Caco-2 (cell line): Measurements from ENCODE around the gene GNS. TPM values are rescaled to one million over a fixed set of nuclear protein-coding genes. Genes with fewer than 3 reads are reported as not detected.

Experiments used
- Bru-seq: library from RNA; stranded (reverse); fragments of 400-500 nt; gene quantifications from one replicate; lab custom pipeline; 2021; lab: Mats Ljungman, UMichigan
- BruChase-seq, 2 experiments: library from RNA; stranded (reverse); fragments of 400-500 nt; gene quantifications; one replicate each; lab custom pipeline; 2021; lab: Mats Ljungman, UMichigan
- BruUV-seq: library from RNA; stranded (reverse); fragments of 400-500 nt; replicated peaks from 2 replicates; lab custom pipeline; 2021; lab: Mats Ljungman, UMichigan
- CTCF ChIA-PET: fragments of 300-600 bp; sonication (Branson Sonifier 250); formaldehyde crosslinking; loops from one replicate; lab custom pipeline; 2022; ENCODE audit warnings: antibody characterized with exemption; lab: Charles Lee
- POLR2A ChIA-PET: fragments of 300-600 bp; sonication (Branson Sonifier 250); formaldehyde crosslinking; loops from one replicate; lab custom pipeline; 2022; ENCODE audit warnings: antibody characterized with exemption; lab: Charles Lee
- DNase-seq, 2 experiments: peaks; one replicate each; pipeline versions ENCODE4 v3.0.0 to v3.0.0-alpha.2; 2020 to 2022
- H3K27me3 ChIP-seq: replicated peaks from 2 replicates; pipeline ENCODE4 v1.6.0; 2011; ENCODE audit warnings: low read length; ENCODE audit not compliant: control insufficient read depth, insufficient read depth
- H3K36me3 ChIP-seq: 2 replicates; pipeline ENCODE4 v1.5.1; 2011; ENCODE audit warnings: low read length; ENCODE audit not compliant: control insufficient read depth, insufficient read depth
- H3K4me1 ChIP-seq: fragments of 250-450 bp; sonication (Bioruptor Pico); 2 replicates; pipeline ENCODE4 v1.5.1; 2020; ENCODE audit warnings: mild to moderate bottlenecking
- H3K4me3 ChIP-seq: 2 replicates; pipeline ENCODE4 v1.5.1; 2011; ENCODE audit warnings: low read depth, mild to moderate bottlenecking, control low read depth, low read length
- H3K9me3 ChIP-seq: fragments of 250-450 bp; sonication (Bioruptor Pico); 2 replicates; pipeline ENCODE4 v1.5.1; 2020; ENCODE audit warnings: mild to moderate bottlenecking, moderate library complexity
- H3K27ac Mint-ChIP-seq: one replicate; pipeline ENCODE4 v1.8.0; 2022; ENCODE audit warnings: mixed read lengths; ENCODE audit not compliant: unreplicated experiment
- H3K27me3 Mint-ChIP-seq: one replicate; pipeline ENCODE4 v1.8.0; 2022; ENCODE audit warnings: mixed read lengths; ENCODE audit not compliant: insufficient read depth, unreplicated experiment
- H3K36me3 Mint-ChIP-seq: one replicate; pipeline ENCODE4 v1.8.0; 2022; ENCODE audit warnings: mild to moderate bottlenecking, mixed read lengths; ENCODE audit not compliant: insufficient read depth, unreplicated experiment
- H3K4me1 Mint-ChIP-seq: one replicate; pipeline ENCODE4 v1.8.0; 2022; ENCODE audit warnings: low read depth, mixed read lengths; ENCODE audit not compliant: unreplicated experiment
- H3K4me3 Mint-ChIP-seq: one replicate; pipeline ENCODE4 v1.8.0; 2022; ENCODE audit warnings: mild to moderate bottlenecking, moderate library complexity, mixed read lengths; ENCODE audit not compliant: unreplicated experiment
- H3K9me3 Mint-ChIP-seq: one replicate; pipeline ENCODE4 v1.8.0; 2022; ENCODE audit warnings: mixed read lengths; ENCODE audit not compliant: unreplicated experiment
- intact Hi-C: fragments of 100-400 bp; cut with micrococcal nuclease; formaldehyde crosslinking; loops from one replicate; pipeline ENCODE4 v1.10.0; 2022; ENCODE audit not compliant: unreplicated experiment
- long read RNA-seq: library from polyadenylated mRNA; stranded (forward); transcript quantifications from one replicate; pipeline ENCODE4 v2.0.0, GENCODE V29; 2022
- total RNA-seq: library from RNA; stranded (reverse); gene quantifications from 2 replicates; pipeline ENCODE4 v1.2.3, GENCODE V29; 2022
- TF ChIP-seq, protein P1 (sequence below), 2 experiments: fragments of 200-600 bp in 1 of 2; IDR thresholded peaks; 1 replicate in 1 of 2; 2 replicates in 1 of 2; pipeline versions ENCODE4 v1.5.1 to v1.8.0; 2011 to 2022; ENCODE audit warnings: antibody characterized with exemption in 1 of 2, control low read depth in 1 of 2, inconsistent platforms in 1 of 2, low read depth in 1 of 2, low read length in 1 of 2, mild to moderate bottlenecking in 1 of 2, moderate library complexity in 1 of 2; ENCODE audit not compliant: insufficient read depth in 1 of 2, severe bottlenecking in 1 of 2, unreplicated experiment in 1 of 2

Gene GNS
- total RNA-seq (62.9 and 75.1 TPM in 2 replicates), Bru-seq, nascent RNA (percentile 70 among the genes with signal in this experiment), BruChase-seq, experiment 1, labeled RNA remaining after a 2-hour chase (percentile 74 among the genes with signal in this experiment), BruChase-seq, experiment 2, labeled RNA remaining after a 6-hour chase (percentile 86 among the genes with signal in this experiment)
- long read RNA-seq, full-length matches to known transcripts: 73 of 88 reads
- long read RNA-seq, partial matches to known transcripts: 3 of 88 reads
- long read RNA-seq, other reads (novel, unspliced or antisense): 12 of 88 reads

GRCh38 chr12:64759035-64759894 is at the start of gene GNS:
TSS of gene GNS (minus strand) at chr12:64759406. CDS start at chr12:64759276, 130 bp downstream.
- H3K4me3 ChIP-seq: peak within 1 kb of the TSS; percentile 98
- H3K4me3 Mint-ChIP-seq: peak within 1 kb of the TSS; percentile 91
- no peaks in the 10 kb centered on the region for H3K27me3 Mint-ChIP-seq
- peaks cover 23% of the 10 kb centered on the region for H3K36me3 Mint-ChIP-seq
- H3K27me3 ChIP-seq: no peaks in the 10 kb centered on the region
- H3K4me1 Mint-ChIP-seq: no peaks in the 10 kb centered on the region
- H3K27ac Mint-ChIP-seq: peak within 1 kb of the TSS; percentile 81
- ChIA-PET CTCF (interaction anchor here (0.6 kb wide), 1 partner anchor 52 kb away, joined by 3 read pairs; no protein-coding TSS in a partner anchor), POLR2A (no interaction called here)
- intact Hi-C loops: no loop called here
- peaks cover 3% of the 10 kb centered on the region; the same call in 1 of the 2 replicates for H3K4me1 ChIP-seq
- TF ChIP-seq, protein P1, sequence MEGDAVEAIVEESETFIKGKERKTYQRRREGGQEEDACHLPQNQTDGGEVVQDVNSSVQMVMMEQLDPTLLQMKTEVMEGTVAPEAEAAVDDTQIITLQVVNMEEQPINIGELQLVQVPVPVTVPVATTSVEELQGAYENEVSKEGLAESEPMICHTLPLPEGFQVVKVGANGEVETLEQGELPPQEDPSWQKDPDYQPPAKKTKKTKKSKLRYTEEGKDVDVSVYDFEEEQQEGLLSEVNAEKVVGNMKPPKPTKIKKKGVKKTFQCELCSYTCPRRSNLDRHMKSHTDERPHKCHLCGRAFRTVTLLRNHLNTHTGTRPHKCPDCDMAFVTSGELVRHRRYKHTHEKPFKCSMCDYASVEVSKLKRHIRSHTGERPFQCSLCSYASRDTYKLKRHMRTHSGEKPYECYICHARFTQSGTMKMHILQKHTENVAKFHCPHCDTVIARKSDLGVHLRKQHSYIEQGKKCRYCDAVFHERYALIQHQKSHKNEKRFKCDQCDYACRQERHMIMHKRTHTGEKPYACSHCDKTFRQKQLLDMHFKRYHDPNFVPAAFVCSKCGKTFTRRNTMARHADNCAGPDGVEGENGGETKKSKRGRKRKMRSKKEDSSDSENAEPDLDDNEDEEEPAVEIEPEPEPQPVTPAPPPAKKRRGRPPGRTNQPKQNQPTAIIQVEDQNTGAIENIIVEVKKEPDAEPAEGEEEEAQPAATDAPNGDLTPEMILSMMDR (IDR thresholded peaks at IDR 0.05; ENCODE audit: insufficient read depth in 1 of 2, low read depth in 1 of 2, low read length in 1 of 2, severe bottlenecking in 1 of 2, unreplicated experiment in 1 of 2): no peak
- DNase-seq: peak; percentile 92 to 96
- no peaks in the 10 kb centered on the region for H3K9me3 Mint-ChIP-seq
- H3K36me3 ChIP-seq: no peaks in the 10 kb centered on the region
- BruUV-seq: no TSS peak
- H3K9me3 ChIP-seq: no peaks in the 10 kb centered on the region

GRCh38 chr12:64808110-64808509 is 48.9 kb upstream of the GNS start:
- H3K4me3 ChIP-seq: no peak overlapping the region
- Mint-ChIP-seq H3K9me3 (no peaks in the 10 kb centered on the region), H3K27ac (no peak overlapping the region), H3K27me3 (no peaks in the 10 kb centered on the region), H3K36me3 (no peaks in the 10 kb centered on the region), H3K4me3 (no peak overlapping the region), H3K4me1 (peaks cover 19% of the 10 kb centered on the region)
- intact Hi-C loops: no loop called here
- no peaks in the 10 kb centered on the region for H3K36me3 ChIP-seq
- no peak for DNase-seq
- ChIA-PET POLR2A (no interaction called here), CTCF (no interaction called here)
- H3K9me3 ChIP-seq: no peaks in the 10 kb centered on the region
- peaks cover 23% of the 10 kb centered on the region for H3K4me1 ChIP-seq
- TF ChIP-seq, protein P1 (IDR thresholded peaks at IDR 0.05; ENCODE audit: insufficient read depth in 1 of 2, low read depth in 1 of 2, low read length in 1 of 2, severe bottlenecking in 1 of 2, unreplicated experiment in 1 of 2): no peak
- no peaks in the 10 kb centered on the region for H3K27me3 ChIP-seq
- no TSS peak for BruUV-seq
